Jurkat, Clone E6-1 (cell line): ENCODE measurements around the gene NPAS1.
A peak's percentile ranks its signal among the peaks of the same experiment; 100 is the strongest.
"Not testable (repeated sequence)": the region's sequence is repeated elsewhere in the genome, so short reads cannot be mapped to it uniquely, and the experiment has no call there.

Experiments
- DNase-seq: peaks from one replicate; pipeline ENCODE4 v3.0.0-alpha.2; 2011; ENCODE audit warnings: low read depth, low spot score
- H3K4me3 ChIP-seq: 2 replicates; pipeline ENCODE4 v1.5.1; 2011; ENCODE audit warnings: mild to moderate bottlenecking, low read length, control low read depth, moderate library complexity

Gene NPAS1

GRCh38 chr19:47069795-47070194, 50.2 kb downstream of the NPAS1 start:
- DNase-seq = no peak
- no peak overlapping the region for H3K4me3 ChIP-seq

- no peak for DNase-seq
- no peak overlapping the region for H3K4me3 ChIP-seq
These were observed 51.1 kb downstream of the NPAS1 start for GRCh38 chr19:47070756-47071155.

GRCh38 chr19:47071731-47072130, 52.1 kb downstream of the NPAS1 start:
- no peak for DNase-seq
- no peak overlapping the region for H3K4me3 ChIP-seq

GRCh38 chr19:47072323-47072722, 52.7 kb downstream of the NPAS1 start:
- no peak for DNase-seq
- H3K4me3 ChIP-seq = no peak overlapping the region

- DNase-seq = no peak
- no peak overlapping the region for H3K4me3 ChIP-seq
These were observed 53.9 kb downstream of the NPAS1 start for GRCh38 chr19:47073574-47073973.

- no peak overlapping the region for H3K4me3 ChIP-seq
- no peak for DNase-seq
These were observed 55.0 kb downstream of the NPAS1 start for GRCh38 chr19:47074621-47075020.

- DNase-seq = no peak
- no peak overlapping the region for H3K4me3 ChIP-seq
These were observed 55.7 kb downstream of the NPAS1 start for GRCh38 chr19:47075179-47075810.

GRCh38 chr19:47075941-47076340, 56.3 kb downstream of the NPAS1 start:
- no peak for DNase-seq
- H3K4me3 ChIP-seq = no peak overlapping the region

GRCh38 chr19:47078351-47078750, 58.7 kb downstream of the NPAS1 start:
- not testable (repeated sequence) for DNase-seq, H3K4me3 ChIP-seq

- no peak for DNase-seq
- no peak overlapping the region for H3K4me3 ChIP-seq
These were observed 61.5 kb downstream of the NPAS1 start for GRCh38 chr19:47081095-47081494.

- no peak for DNase-seq
These were observed 62.9 kb downstream of the NPAS1 start for GRCh38 chr19:47082493-47082892.

GRCh38 chr19:47084879-47085439, 65.3 kb downstream of the NPAS1 start:
- no peak for DNase-seq

More at GRCh38 chr19:47082493-47082892, 62.9 kb downstream of the NPAS1 start:
- no peak overlapping the region for H3K4me3 ChIP-seq

GRCh38 chr19:47086280-47086679, 66.6 kb downstream of the NPAS1 start:
- no peak for DNase-seq
- no peak overlapping the region for H3K4me3 ChIP-seq

More at GRCh38 chr19:47084879-47085439, 65.3 kb downstream of the NPAS1 start:
- H3K4me3 ChIP-seq = no peak overlapping the region

GRCh38 chr19:47089767-47090350, 70.2 kb downstream of the NPAS1 start:
- no peak overlapping the region for H3K4me3 ChIP-seq
- DNase-seq = no peak

- DNase-seq = no peak
- H3K4me3 ChIP-seq = no peak overlapping the region
These were observed 73.6 kb downstream of the NPAS1 start for GRCh38 chr19:47093254-47093653.

- no peak overlapping the region for H3K4me3 ChIP-seq
- no peak for DNase-seq
These were observed 74.2 kb downstream of the NPAS1 start for GRCh38 chr19:47093841-47094240.

GRCh38 chr19:47094557-47095475, 75.2 kb downstream of the NPAS1 start:
- peak; percentile 74 for DNase-seq
- no peak overlapping the region for H3K4me3 ChIP-seq
